HG02623 (cell line): Measurements from ENCODE around the gene SLC2A13.
"Not testable (repeated sequence)": the region's sequence is repeated elsewhere in the genome, so short reads cannot be mapped to it uniquely, and the experiment has no call there.

Experiments used
- ATAC-seq: cut with Tn5 transposase; IDR thresholded peaks from one replicate; pipeline ENCODE4 v1.9.1; 2021; ENCODE audit warnings: moderate library complexity; ENCODE audit not compliant: unreplicated experiment

The SLC2A13 gene

GRCh38 chr12:39935839-39936238 is 170.0 kb downstream of the SLC2A13 start:
- ATAC-seq, result no peak

- ATAC-seq, result no peak
Observed at GRCh38 chr12:39935275-39935674, 170.6 kb downstream of the SLC2A13 start.

- ATAC-seq, result no peak
Observed at GRCh38 chr12:39931857-39932256, 174.0 kb downstream of the SLC2A13 start.

GRCh38 chr12:39931231-39931630 is 174.7 kb downstream of the SLC2A13 start:
- no peak for ATAC-seq

GRCh38 chr12:39930101-39930500 is 175.8 kb downstream of the SLC2A13 start:
- no peak for ATAC-seq

GRCh38 chr12:39928181-39928899 is 177.5 kb downstream of the SLC2A13 start:
- no peak for ATAC-seq

GRCh38 chr12:39923364-39923763 is 182.5 kb downstream of the SLC2A13 start:
- no peak for ATAC-seq

- ATAC-seq, result not testable (repeated sequence)
Observed at GRCh38 chr12:39922598-39922997, 183.3 kb downstream of the SLC2A13 start.

GRCh38 chr12:39920647-39921046 is 185.2 kb downstream of the SLC2A13 start:
- no peak for ATAC-seq

- no peak for ATAC-seq
Observed at GRCh38 chr12:39920222-39920621, 185.7 kb downstream of the SLC2A13 start.

- ATAC-seq, result no peak
Observed at GRCh38 chr12:39919790-39920189, 186.1 kb downstream of the SLC2A13 start.

- no peak for ATAC-seq
Observed at GRCh38 chr12:39915249-39915648, 190.6 kb downstream of the SLC2A13 start.

- ATAC-seq, result no peak
Observed at GRCh38 chr12:39912211-39912980, 193.5 kb downstream of the SLC2A13 start.

- ATAC-seq, result no peak
Observed at GRCh38 chr12:39906237-39906636, 199.6 kb downstream of the SLC2A13 start.

GRCh38 chr12:39905152-39905551 is 200.7 kb downstream of the SLC2A13 start:
- no peak for ATAC-seq

- ATAC-seq, result no peak
Observed at GRCh38 chr12:39902821-39903220, 203.1 kb downstream of the SLC2A13 start.

GRCh38 chr12:39897315-39897714 is 208.6 kb downstream of the SLC2A13 start:
- ATAC-seq, result no peak

- not testable (repeated sequence) for ATAC-seq
Observed at GRCh38 chr12:39893388-39893787, 212.5 kb downstream of the SLC2A13 start.

- no peak for ATAC-seq
Observed at GRCh38 chr12:39892146-39892545, 213.7 kb downstream of the SLC2A13 start.

- no peak for ATAC-seq
Observed at GRCh38 chr12:39887856-39888255, 218.0 kb downstream of the SLC2A13 start.

GRCh38 chr12:39886106-39886505 is 219.8 kb downstream of the SLC2A13 start:
- no peak for ATAC-seq

GRCh38 chr12:39884616-39885125 is 221.2 kb downstream of the SLC2A13 start:
- no peak for ATAC-seq
